IPS-18c (cell line): ENCODE measurements around the gene CHAF1A.

Source experiments
- H3K4me3 ChIP-seq: 2 replicates; pipeline ENCODE4 v1.7.0; 2013; ENCODE audit warnings: low read depth, mild to moderate bottlenecking, low read length, moderate library complexity; ENCODE audit not compliant: insufficient read depth
- H3K9me3 ChIP-seq: one replicate; pipeline ENCODE4 v1.6.1; 2013; ENCODE audit warnings: mild to moderate bottlenecking, low read length, moderate library complexity; ENCODE audit not compliant: control insufficient read depth, insufficient read depth

The CHAF1A gene

GRCh38 chr19:4416268-4416667, 13.8 kb downstream of the CHAF1A start:
- Histone ChIP-seq H3K4me3 (no peak overlapping the region), H3K9me3 (no peaks in the 10 kb centered on the region)

DNA sequence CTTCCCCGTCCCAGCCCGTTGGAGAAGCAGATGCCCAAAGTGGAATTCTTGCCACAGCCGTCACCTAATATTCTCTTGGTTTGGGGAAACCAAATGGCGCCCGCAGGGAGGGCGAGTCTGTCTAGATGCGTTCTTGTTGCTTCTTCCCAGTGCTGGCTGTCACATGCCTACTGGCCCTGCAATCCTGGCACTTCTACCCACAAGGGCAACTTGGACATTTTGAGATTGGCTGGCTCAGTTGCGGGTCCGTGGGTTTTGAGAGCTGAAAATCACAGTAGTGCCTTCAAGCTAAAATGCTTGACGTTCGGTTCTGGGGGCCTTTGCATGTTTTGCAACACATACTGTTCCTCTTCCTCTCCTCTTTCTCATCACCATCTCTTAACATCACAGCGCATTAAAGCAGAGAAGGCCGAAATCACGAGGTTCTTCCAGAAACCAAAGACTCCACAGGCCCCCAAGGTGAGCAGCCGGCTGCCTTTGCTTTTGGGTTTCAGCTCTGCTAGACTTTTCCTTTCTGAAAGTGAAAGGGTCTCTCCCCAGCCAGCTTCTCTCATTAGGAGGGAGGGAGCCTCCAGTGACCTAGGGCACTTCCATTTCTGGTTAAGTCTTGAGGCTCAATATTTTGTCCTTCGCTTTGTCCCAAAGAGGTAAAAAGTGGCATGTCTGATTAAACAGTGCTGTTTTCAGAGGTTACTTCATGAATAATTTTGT, 21.1 kb downstream of the CHAF1A start:
- H3K4me3 ChIP-seq: no peak overlapping the region

DNA sequence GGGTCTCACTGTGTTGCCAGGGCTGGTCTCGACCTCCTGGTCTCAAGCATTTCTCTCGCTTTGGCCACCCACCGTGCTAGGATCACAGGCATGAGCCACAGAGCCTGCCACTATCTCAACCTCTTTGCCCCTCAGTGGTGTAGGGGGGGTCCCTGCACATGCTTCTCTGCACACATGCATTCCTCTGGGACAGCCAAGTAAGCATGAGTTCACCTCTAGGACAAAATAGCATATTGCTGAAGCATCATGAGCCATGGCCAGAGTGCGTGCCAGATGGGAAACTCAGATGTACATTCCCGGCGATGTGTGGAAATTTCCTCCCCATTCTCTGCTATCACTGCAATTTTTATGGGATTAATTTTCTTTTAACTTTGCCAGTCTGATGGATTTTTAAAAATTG, 23.1 kb downstream of the CHAF1A start:
- no peaks in the 10 kb centered on the region for H3K9me3 ChIP-seq
- no peak overlapping the region for H3K4me3 ChIP-seq

More for the DNA sequence above, 21.1 kb downstream of the CHAF1A start:
- no peaks in the 10 kb centered on the region for H3K9me3 ChIP-seq

GRCh38 chr19:4428326-4428975, 26.0 kb downstream of the CHAF1A start:
- no peaks in the 10 kb centered on the region for H3K9me3 ChIP-seq
- H3K4me3 ChIP-seq: no peak overlapping the region

- Histone ChIP-seq H3K9me3 (no peaks in the 10 kb centered on the region), H3K4me3 (no peak overlapping the region)
These were observed 26.8 kb downstream of the CHAF1A start for GRCh38 chr19:4429256-4429655.

DNA sequence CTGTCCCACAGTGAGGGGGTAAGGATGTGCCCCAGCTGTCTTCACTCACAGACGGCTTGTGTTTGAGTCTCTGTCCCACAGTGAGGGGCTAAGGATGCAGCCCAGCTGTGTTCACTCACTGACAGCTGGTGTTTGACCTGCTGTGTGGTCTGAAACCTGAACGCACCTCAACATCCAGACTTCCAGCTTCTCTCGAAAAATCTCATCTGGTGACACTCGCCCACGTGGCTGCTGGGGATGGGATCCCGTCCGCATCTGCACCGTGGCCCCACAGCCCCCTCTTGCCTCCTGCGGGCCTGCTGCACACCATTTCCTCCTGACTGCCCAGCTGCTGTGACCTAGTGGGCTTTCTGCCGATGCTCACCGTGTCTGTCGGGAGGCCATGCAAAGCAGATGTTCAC, 27.3 kb downstream of the CHAF1A start:
- H3K9me3 ChIP-seq: no peaks in the 10 kb centered on the region
- H3K4me3 ChIP-seq: no peak overlapping the region

DNA sequence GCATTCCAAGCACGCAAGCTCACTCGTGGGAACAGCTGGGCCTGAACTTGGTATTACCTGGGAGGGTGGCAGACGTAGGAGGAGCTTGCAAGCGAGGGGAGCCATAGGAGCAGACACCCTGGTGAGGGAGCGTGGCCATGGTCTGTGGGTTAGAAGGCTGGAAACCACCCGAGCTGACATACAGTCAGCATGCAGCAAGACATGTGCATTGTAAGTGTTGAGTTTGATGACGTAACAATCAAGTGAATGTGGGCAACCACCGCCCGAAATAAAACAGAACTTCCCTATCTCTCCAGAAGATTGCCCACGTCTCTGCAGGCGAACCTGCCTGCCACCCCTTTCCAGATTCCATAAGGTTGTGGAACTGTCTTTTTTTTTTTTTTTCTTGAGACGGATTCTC, 28.3 kb downstream of the CHAF1A start:
- no peak overlapping the region for H3K4me3 ChIP-seq
- no peaks in the 10 kb centered on the region for H3K9me3 ChIP-seq

DNA sequence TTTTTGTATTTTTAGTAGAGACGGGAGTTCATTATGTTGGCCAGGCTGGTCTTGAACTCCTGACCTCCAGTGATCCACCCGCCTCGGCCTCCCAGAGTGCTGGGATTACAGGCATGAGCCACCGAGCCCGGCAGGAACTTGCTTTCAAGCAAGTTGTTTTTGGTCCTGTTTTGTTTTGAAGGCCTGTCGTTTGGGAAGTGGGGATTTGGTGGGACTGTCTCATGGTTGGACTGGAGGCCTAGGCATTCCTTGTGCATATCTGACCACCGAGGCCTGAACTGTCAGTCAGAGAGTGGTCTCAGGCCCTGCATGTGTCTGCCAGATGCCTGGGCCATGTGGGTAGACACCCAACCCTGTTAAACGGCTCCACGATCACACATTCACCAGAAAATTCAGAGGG, 28.9 kb downstream of the CHAF1A start:
- H3K9me3 ChIP-seq: no peaks in the 10 kb centered on the region
- no peak overlapping the region for H3K4me3 ChIP-seq

DNA sequence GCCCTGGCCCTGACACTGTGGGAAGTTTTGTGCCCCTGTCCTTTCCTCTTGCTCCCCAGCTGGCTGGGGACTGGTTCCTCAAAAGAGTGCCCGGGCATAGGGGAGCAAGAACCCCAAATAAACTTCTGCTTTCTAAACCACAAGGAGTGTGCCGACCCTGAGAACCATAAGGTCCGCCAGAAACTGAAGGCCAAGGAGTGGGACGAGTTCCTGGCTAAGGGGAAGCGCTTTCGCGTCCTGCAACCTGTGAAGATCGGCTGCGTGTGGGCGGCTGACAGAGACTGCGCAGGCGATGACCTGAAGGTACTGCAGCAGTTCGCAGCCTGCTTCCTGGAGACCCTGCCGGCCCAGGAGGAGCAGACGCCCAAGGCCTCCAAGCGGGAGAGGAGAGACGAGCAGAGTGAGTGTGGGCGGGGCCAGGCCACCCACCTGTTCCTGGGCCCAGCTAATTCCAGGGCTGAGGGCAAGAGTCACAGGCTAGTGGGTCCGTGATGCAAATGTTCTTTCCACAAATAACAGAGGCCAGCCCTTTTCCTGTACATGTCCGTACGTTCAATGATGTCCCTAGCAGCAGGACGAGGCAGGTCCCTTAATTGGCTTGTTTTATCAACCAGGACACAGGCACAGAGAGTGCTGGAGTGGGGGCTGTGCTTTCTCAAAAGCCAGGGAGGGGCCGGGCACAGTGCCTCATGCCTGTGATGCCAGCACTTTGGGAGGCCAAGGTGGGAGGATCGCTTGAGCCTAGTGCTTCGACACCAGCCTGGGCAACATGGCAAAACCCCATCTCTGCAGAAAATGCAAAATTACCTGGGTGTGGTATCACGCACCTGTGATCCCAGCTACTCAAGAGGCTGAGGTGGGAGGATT, 29.6 kb downstream of the CHAF1A start:
- no peak overlapping the region for H3K4me3 ChIP-seq
- H3K9me3 ChIP-seq: no peaks in the 10 kb centered on the region

- H3K9me3 ChIP-seq: no peaks in the 10 kb centered on the region
- H3K4me3 ChIP-seq: no peak overlapping the region
These were observed 30.6 kb downstream of the CHAF1A start for GRCh38 chr19:4432918-4433506.

- Histone ChIP-seq H3K9me3 (no peaks in the 10 kb centered on the region), H3K4me3 (no peak overlapping the region)
These were observed 32.0 kb downstream of the CHAF1A start for GRCh38 chr19:4434391-4434790.

DNA sequence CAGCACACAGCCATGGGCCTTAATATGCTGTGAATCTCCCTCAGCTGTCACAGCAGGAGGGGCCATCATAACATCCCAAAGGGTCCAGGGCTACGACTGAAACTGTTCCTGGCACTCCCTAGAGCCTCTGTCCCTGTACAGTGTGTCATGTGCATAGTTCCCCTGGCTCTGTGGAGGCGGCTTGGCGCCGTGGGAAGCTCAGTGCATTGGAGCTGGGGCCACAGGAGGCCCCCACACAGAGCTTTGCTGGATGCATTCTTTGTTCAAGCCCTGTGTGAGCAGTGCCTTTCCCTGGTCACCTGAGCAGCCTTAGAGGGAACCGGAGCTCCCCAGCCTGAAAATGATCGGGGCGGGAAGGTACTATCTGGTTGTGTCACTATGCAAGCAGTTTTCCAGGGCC, 33.8 kb downstream of the CHAF1A start:
- Histone ChIP-seq H3K4me3 (no peak overlapping the region), H3K9me3 (no peaks in the 10 kb centered on the region)

DNA sequence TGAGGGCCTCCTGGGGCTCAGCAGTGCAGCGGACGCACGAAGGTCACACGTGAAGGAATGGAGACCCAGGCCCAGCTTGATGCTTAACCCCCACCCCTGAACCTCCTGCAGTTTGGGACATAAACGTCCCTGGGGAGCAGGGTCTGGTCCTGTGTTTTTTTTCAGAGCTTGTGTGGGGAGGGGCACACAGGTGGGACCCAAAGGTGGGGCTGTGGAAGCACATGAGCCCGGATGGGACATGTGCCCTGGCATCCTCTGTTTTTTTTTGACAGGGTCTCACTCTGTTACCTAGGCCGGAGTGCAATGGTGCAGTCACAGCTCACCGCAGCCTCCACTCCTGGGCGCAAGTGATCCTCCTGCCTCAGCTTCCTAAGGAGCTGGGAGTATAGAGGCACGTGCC, 34.7 kb downstream of the CHAF1A start:
- no peak overlapping the region for H3K4me3 ChIP-seq

DNA sequence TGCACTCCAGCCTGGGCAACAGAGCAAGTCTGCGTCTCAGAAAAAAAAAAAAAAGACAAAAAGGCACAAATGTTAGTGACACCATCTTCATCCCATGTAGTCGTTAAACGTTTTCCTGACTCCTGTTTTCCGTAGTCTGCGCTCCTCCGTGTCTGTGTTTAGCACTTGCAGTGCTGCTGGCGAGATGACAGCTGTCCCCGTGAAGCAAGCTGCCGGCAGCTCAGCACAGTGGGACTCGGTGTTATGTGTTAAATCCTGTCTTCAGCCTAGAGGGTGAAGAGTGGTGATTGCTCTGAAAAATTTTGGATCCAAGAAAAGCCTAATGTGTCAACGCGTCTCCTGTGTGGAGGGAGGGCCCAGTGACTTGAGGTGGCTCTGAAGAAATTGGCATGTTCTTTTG, 36.8 kb downstream of the CHAF1A start:
- H3K4me3 ChIP-seq: no peak overlapping the region
- H3K9me3 ChIP-seq: no peaks in the 10 kb centered on the region

More for the DNA sequence above, 34.7 kb downstream of the CHAF1A start:
- H3K9me3 ChIP-seq: no peaks in the 10 kb centered on the region

DNA sequence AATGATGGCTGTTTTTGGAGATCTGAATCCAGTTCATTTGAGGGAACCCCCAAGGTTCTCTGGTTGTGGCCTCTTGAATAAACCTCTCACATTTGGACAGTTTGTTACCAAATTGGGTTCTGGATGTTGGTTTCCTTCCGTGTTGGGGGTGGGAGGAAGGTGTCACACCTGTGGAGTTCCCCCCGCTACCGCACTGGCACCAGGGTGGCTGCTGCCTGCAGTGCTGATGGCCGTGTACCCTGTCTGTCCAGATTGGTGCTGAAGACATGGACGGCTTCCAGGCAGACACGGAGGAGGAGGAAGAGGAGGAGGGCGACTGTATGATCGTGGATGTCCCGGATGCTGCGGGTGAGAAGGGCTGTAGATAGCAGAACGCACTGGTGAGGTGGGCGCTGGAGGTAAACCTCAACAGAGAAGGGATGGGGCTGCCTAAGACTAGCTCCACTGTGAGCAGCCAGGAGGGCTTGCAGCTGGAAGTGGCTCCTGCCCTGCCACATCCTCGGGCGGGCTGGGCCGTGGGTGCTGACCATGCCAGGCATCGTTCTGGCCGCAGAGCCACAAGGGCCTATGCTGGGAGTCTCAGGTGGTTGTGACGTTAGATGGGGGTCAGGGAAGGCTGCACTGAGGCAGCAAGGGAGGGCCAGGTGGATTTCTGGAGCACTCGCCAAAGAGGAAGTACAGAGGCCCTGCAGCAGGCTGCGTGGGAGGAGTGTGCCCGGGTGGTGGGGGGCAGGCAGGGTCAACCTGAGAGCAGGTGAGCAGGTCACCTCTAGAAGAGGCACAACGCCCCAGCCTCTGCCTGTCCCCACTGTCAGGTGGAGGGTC, 39.8 kb downstream of the CHAF1A start:
- no peaks in the 10 kb centered on the region for H3K9me3 ChIP-seq
- no peak overlapping the region for H3K4me3 ChIP-seq

DNA sequence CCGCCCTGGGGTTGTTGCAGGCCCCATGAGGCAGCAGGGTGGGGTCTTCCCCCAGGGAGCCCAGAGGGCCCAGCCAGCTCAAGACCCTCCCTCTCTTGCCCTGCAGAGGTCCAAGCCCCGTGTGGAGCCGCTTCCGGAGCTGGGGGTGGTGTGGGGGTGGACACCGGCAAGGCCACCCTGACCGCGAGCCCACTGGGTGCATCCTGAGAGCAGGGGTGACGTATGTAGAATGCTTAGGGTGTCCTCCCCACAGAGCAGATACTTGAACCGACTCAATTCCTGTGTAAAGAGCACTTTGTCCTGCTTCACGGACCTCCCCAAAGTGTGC, 40.3 kb downstream of the CHAF1A start:
- H3K9me3 ChIP-seq: no peaks in the 10 kb centered on the region
- H3K4me3 ChIP-seq: no peak overlapping the region

- Histone ChIP-seq H3K4me3 (no peak overlapping the region), H3K9me3 (no peaks in the 10 kb centered on the region)
These were observed 40.7 kb downstream of the CHAF1A start for GRCh38 chr19:4443188-4443587.
